Measurements from ENCODE around the gene ZFAND6. TPM values are rescaled to one million over a fixed set of nuclear protein-coding genes. Genes with fewer than 3 reads are reported as not detected.

ZFAND6 gene
- total RNA-seq, 4 donors from 2014 or later: 75.9 to 154 (median 81.0) TPM

DNA sequence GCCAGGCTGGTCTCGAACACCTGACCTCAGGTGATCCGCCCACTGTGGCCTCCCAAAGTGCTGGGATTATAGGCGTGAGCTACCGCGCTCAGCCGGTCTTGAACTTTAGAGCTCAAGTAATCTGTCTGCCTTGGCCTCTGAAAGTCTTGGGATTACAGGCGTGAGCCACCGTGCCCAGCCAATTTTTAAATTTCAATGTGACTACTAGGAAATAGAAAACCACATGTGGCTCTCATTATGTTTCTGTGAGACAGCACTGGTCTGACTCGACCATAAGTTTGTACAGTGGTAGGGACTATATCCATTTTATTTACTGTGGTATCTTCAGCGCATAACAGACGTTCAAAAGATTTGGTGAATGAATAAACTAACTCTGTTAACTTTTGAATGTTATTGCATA, 9.1 kb downstream of the ZFAND6 start:
- Histone ChIP-seq H3K27me3 (no peaks in the 10 kb centered on the region), H3K27ac (no peak overlapping the region), H3K9me3 (no peaks in the 10 kb centered on the region), H3K36me3 (no peaks in the 10 kb centered on the region), H3K4me1 (peaks cover 0 to 32% (median 3%) of the 10 kb centered on the region in 4 donors), H3K4me3 (no peak overlapping the region)
- no peak for TF ChIP-seq POLR2A (IDR thresholded peaks at IDR 0.05)
- no peak for TF ChIP-seq CTCF (IDR thresholded peaks at IDR 0.05)
- DNase-seq: no peak

DNA sequence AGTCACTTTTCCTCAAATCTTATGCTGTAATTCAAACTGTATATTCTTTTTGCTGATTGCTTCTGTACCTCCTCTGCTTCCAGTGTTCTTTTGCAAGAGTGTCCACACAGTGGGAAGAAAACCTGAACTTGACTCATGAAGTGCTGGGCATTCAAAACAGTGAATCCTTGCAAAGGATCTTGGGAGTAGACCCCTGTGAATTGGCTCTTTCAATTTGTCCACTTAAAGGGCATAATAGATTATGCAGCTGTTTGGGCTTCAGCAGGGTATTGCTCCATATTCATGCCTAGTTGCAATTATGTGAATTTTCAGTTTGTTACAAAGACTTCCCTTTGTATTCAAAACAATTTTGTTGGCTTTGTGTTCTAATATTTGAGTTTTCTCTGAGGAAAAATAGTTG, 11.4 kb downstream of the ZFAND6 start:
- Histone ChIP-seq H3K27me3 (no peaks in the 10 kb centered on the region), H3K27ac (no peak overlapping the region), H3K9me3 (no peaks in the 10 kb centered on the region), H3K36me3 (no peaks in the 10 kb centered on the region), H3K4me3 (no peak overlapping the region), H3K4me1 (peaks cover 0 to 34% (median 3%) of the 10 kb centered on the region in 4 donors)
- no peak for DNase-seq
- TF ChIP-seq POLR2A (IDR thresholded peaks at IDR 0.05) (no peak), CTCF (IDR thresholded peaks at IDR 0.05) (no peak)

- TF ChIP-seq CTCF (IDR thresholded peaks at IDR 0.05): no peak
- no peak for TF ChIP-seq POLR2A (IDR thresholded peaks at IDR 0.05)
- Histone ChIP-seq H3K27ac (no peak overlapping the region), H3K4me3 (no peak overlapping the region), H3K27me3 (no peaks in the 10 kb centered on the region), H3K36me3 (no peaks in the 10 kb centered on the region), H3K4me1 (peaks cover 0 to 37% (median 3%) of the 10 kb centered on the region in 4 donors), H3K9me3 (no peaks in the 10 kb centered on the region)
- DNase-seq: no peak
Observed at GRCh38 chr15:80071652-80072051, 12.2 kb downstream of the ZFAND6 start.

DNA sequence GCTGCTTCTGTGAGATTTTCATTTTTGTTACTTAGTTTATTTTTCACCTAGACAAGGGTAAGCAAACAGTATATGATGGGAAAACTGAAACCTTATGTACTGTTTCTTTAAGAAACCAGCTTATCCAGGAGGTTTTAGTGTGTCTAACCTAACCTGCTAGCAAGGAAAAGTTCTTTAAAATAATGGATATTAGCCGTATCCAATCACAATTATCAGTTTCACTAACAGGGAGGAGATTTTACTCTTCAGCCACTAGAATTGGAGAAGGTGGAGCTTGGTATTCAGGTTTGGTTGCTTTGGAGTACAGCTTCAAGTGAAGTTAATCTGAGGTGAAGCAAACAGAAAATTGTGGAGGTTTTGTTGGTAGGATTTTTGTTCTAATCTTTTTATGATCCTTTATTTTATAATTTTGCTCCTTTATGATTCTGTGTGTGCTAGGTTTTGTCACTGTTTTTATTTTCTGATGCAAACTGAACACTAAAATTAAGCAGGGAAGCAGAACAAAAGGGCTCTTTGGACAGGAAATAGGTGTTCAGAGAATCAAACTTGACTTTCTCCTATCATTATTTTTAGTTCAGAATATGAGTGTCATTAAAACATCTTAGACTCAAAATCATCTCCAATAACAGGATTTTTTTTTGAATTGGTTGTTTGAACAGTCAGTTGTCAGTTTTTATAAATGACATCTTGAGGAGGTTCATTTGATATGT, 13.0 kb downstream of the ZFAND6 start:
- Histone ChIP-seq H3K27ac (no peak overlapping the region), H3K9me3 (no peaks in the 10 kb centered on the region), H3K36me3 (no peaks in the 10 kb centered on the region), H3K4me3 (peak overlapping the region in 2 of 4 donors; percentile 32 to 38), H3K27me3 (no peaks in the 10 kb centered on the region), H3K4me1 (peaks cover 0 to 43% (median 3%) of the 10 kb centered on the region in 4 donors)
- TF ChIP-seq POLR2A (IDR thresholded peaks at IDR 0.05) (no peak), CTCF (IDR thresholded peaks at IDR 0.05) (no peak)
- DNase-seq: no peak

DNA sequence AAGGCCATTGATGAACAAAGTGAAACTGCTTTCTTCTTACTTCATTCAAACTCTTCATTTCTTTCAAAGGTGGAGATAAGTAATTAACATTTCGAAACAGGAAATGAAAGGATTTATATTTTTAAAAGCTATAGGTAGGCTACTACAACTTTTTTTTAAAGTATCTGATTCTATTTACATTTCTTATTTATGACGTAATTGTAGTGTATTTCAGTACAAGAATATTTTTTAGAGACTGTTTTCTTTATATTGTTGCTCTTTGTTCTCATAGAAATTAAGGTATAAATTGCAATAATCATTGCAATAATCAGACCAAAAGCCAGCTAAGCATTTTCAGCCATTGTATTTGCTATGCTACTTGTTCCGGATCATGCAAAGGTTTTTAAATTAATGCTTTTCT, 13.7 kb downstream of the ZFAND6 start:
- Histone ChIP-seq H3K4me1 (peaks cover 0 to 43% (median 3%) of the 10 kb centered on the region in 4 donors), H3K27ac (no peak overlapping the region), H3K4me3 (peak overlapping the region in 1 of 4 donors; percentile 38), H3K27me3 (no peaks in the 10 kb centered on the region), H3K9me3 (no peaks in the 10 kb centered on the region), H3K36me3 (no peaks in the 10 kb centered on the region)
- TF ChIP-seq POLR2A (IDR thresholded peaks at IDR 0.05): no peak
- TF ChIP-seq CTCF (IDR thresholded peaks at IDR 0.05): no peak
- DNase-seq: no peak

Data from Peyer's patch (tissue), 4 donors.